ENCODE results near the gene ACOXL.
"Not testable (repeated sequence)": the region's sequence is repeated elsewhere in the genome, so short reads cannot be mapped to it uniquely, and the experiment has no call there.

The ACOXL gene

DNA sequence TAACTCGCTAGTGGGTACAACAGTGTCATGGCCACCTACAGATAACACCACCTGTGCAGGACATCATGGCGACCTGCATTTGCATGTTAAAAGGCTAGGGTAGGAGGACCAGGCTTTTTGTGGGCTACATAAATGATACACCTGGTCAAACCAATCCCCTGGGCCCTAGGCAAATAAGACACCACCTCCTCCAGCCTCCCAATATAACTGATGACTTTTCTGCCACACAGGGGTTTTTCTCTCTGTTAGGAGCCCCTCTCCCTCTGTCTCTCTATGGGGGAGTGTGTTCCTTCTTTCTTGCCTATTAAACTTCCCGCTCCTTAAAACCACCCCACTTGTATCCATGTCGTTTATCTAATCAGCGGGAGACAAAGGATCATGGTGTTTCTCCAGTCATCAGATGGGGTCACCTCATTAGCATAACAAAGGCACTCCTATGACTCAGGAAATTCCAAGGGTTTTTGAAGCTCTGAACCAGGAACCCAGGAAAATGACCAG is 43.7 kb upstream of the ACOXL start:
- H3K4me3 ChIP-seq (ENCODE audit: low read depth, low read length, poor library complexity, severe bottlenecking) = no peak overlapping the region
- H3K9me2 ChIP-seq (ENCODE audit: low read depth, low read length) = no peaks in the 10 kb centered on the region
- no peak overlapping the region for H2AFZ ChIP-seq (ENCODE audit: low read length)
- no peaks in the 10 kb centered on the region for H3K4me1 ChIP-seq (ENCODE audit: insufficient read depth, low read length, severe bottlenecking)
- H3K9me3 ChIP-seq (ENCODE audit: low read length) = no peaks in the 10 kb centered on the region
- no peak overlapping the region for H3K27ac ChIP-seq (ENCODE audit: low read depth, low read length, poor library complexity, severe bottlenecking)
- H3K4me2 ChIP-seq (ENCODE audit: low read length) = no peak overlapping the region
- no peaks in the 10 kb centered on the region for H3F3A ChIP-seq (ENCODE audit: insufficient read depth, low read length)
- no peaks in the 10 kb centered on the region for H3K79me2 ChIP-seq (ENCODE audit: insufficient read depth, low read length)
- no peak overlapping the region for H3K9ac ChIP-seq (ENCODE audit: low read length)
- H4K20me1 ChIP-seq (ENCODE audit: insufficient read depth, low read length) = no peaks in the 10 kb centered on the region
- H3K36me3 ChIP-seq (ENCODE audit: insufficient read depth, low read length) = no peaks in the 10 kb centered on the region; the same call in 1 of the 2 replicates
- no peak for TF ChIP-seq CTCF (IDR thresholded peaks at IDR 0.05; ENCODE audit: low read length)
- TF ChIP-seq EZH2 (IDR thresholded peaks at IDR 0.05; ENCODE audit: borderline replicate concordance, low read length) = no peak
- peaks cover 13% of the 10 kb centered on the region; the same call in 1 of the 2 replicates for H3K27me3 ChIP-seq (ENCODE audit: insufficient read depth, low read length)

GRCh38 chr2:110690083-110690965 is 42.0 kb upstream of the ACOXL start:
- H3K9me3 ChIP-seq (ENCODE audit: low read length) = no peaks in the 10 kb centered on the region
- H3K4me3 ChIP-seq (ENCODE audit: low read depth, low read length, poor library complexity, severe bottlenecking) = no peak overlapping the region
- H3F3A ChIP-seq (ENCODE audit: insufficient read depth, low read length) = no peaks in the 10 kb centered on the region
- TF ChIP-seq CTCF (IDR thresholded peaks at IDR 0.05; ENCODE audit: low read length) (no peak), EZH2 (IDR thresholded peaks at IDR 0.05; ENCODE audit: borderline replicate concordance, low read length) (no peak)
- no peaks in the 10 kb centered on the region for H4K20me1 ChIP-seq (ENCODE audit: insufficient read depth, low read length)
- no peaks in the 10 kb centered on the region; the same call in 1 of the 2 replicates for H3K36me3 ChIP-seq (ENCODE audit: insufficient read depth, low read length)
- H3K27ac ChIP-seq (ENCODE audit: low read depth, low read length, poor library complexity, severe bottlenecking) = no peak overlapping the region
- no peaks in the 10 kb centered on the region for H3K9me2 ChIP-seq (ENCODE audit: low read depth, low read length)
- H3K27me3 ChIP-seq (ENCODE audit: insufficient read depth, low read length) = peaks cover 13% of the 10 kb centered on the region; the same call in 1 of the 2 replicates
- no peak overlapping the region for H2AFZ ChIP-seq (ENCODE audit: low read length)
- no peaks in the 10 kb centered on the region for H3K79me2 ChIP-seq (ENCODE audit: insufficient read depth, low read length)
- H3K4me2 ChIP-seq (ENCODE audit: low read length) = no peak overlapping the region
- no peak overlapping the region for H3K9ac ChIP-seq (ENCODE audit: low read length)
- H3K4me1 ChIP-seq (ENCODE audit: insufficient read depth, low read length, severe bottlenecking) = no peaks in the 10 kb centered on the region

DNA sequence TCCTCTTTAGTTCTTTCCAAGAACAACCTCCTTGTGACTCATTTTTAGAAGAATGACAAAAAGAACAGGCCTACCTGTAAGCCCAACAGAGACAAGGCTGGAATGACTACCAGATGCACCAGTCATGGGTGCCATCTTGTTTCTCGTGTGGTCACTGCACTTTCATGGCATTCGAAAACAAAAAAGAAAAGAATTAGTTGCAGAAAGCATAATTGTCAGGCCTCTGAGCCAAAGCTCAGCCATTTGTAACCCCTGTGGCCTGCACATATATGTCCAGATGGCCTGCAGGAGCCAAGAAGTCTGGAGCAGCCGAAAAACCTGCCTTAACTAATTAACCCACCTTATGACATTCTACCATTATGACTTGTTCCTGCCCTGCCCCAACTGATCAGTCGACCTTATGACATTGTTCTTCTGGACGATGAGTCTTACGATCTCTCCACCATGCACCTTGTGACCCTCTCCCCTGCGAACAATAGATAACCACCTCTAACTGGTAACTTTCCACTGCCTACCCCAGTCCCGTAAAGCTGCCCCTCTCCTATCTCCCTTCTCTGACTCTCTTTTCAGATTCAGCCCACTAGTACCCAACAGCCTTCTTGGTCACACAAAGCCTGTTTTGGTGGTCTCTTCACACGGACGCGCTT is 40.6 kb upstream of the ACOXL start:
- H3K27me3 ChIP-seq (ENCODE audit: insufficient read depth, low read length) = peaks cover 13% of the 10 kb centered on the region; the same call in 1 of the 2 replicates
- no peaks in the 10 kb centered on the region for H3K79me2 ChIP-seq (ENCODE audit: insufficient read depth, low read length)
- H3K27ac ChIP-seq (ENCODE audit: low read depth, low read length, poor library complexity, severe bottlenecking) = no peak overlapping the region
- H4K20me1 ChIP-seq (ENCODE audit: insufficient read depth, low read length) = no peaks in the 10 kb centered on the region
- H3K4me2 ChIP-seq (ENCODE audit: low read length) = no peak overlapping the region
- H3K9me3 ChIP-seq (ENCODE audit: low read length) = no peaks in the 10 kb centered on the region
- H3K4me3 ChIP-seq (ENCODE audit: low read depth, low read length, poor library complexity, severe bottlenecking) = no peak overlapping the region
- no peaks in the 10 kb centered on the region for H3K4me1 ChIP-seq (ENCODE audit: insufficient read depth, low read length, severe bottlenecking)
- no peak for TF ChIP-seq EZH2 (IDR thresholded peaks at IDR 0.05; ENCODE audit: borderline replicate concordance, low read length)
- TF ChIP-seq CTCF (IDR thresholded peaks at IDR 0.05; ENCODE audit: low read length) = no peak
- no peaks in the 10 kb centered on the region for H3K9me2 ChIP-seq (ENCODE audit: low read depth, low read length)
- no peak overlapping the region for H3K9ac ChIP-seq (ENCODE audit: low read length)
- no peaks in the 10 kb centered on the region for H3F3A ChIP-seq (ENCODE audit: insufficient read depth, low read length)
- H2AFZ ChIP-seq (ENCODE audit: low read length) = no peak overlapping the region
- H3K36me3 ChIP-seq (ENCODE audit: insufficient read depth, low read length) = no peaks in the 10 kb centered on the region; the same call in 1 of the 2 replicates

- H3K36me3 ChIP-seq (ENCODE audit: insufficient read depth, low read length); H3K9me2 ChIP-seq (ENCODE audit: low read depth, low read length); H3K27ac ChIP-seq (ENCODE audit: low read depth, low read length, poor library complexity, severe bottlenecking); H3K27me3 ChIP-seq (ENCODE audit: insufficient read depth, low read length); H3K9ac ChIP-seq (ENCODE audit: low read length); H3K79me2 ChIP-seq (ENCODE audit: insufficient read depth, low read length); H3K4me1 ChIP-seq (ENCODE audit: insufficient read depth, low read length, severe bottlenecking); H4K20me1 ChIP-seq (ENCODE audit: insufficient read depth, low read length); H2AFZ ChIP-seq (ENCODE audit: low read length); H3F3A ChIP-seq (ENCODE audit: insufficient read depth, low read length); H3K9me3 ChIP-seq (ENCODE audit: low read length); H3K4me3 ChIP-seq (ENCODE audit: low read depth, low read length, poor library complexity, severe bottlenecking); H3K4me2 ChIP-seq (ENCODE audit: low read length): not testable (repeated sequence)
Measured at GRCh38 chr2:110695146-110695898, 37.1 kb upstream of the ACOXL start.
